GM12878 (cell line): ENCODE measurements around the gene NCBP1. TPM values are rescaled to one million over a fixed set of nuclear protein-coding genes. Genes with fewer than 3 reads are reported as not detected.

Experiments
- ATAC-seq: fragments of 200-7000 bp; cut with Tn5 transposase; 3 replicates; pipeline ENCODE4 v1.9.1; 2020; ENCODE audit warnings: mild to moderate bottlenecking, moderate library complexity
- BruUV-seq: library from RNA; stranded (reverse); fragments of 400-500 nt; replicated peaks from 2 replicates; lab custom pipeline; 2021; lab: Mats Ljungman, UMichigan
- CTCF ChIA-PET: fragments of 300-600 bp; sonication (Branson Sonifier 250); formaldehyde crosslinking; extraction: SDS; loops from one replicate; lab custom pipeline; 2021; ENCODE audit warnings: inconsistent platforms; lab: Yijun Ruan, JAX
- POLR2A ChIA-PET: fragments of 350-600 bp; formaldehyde crosslinking; extraction: SDS; loops from one replicate; lab custom pipeline; 2021; ENCODE audit warnings: inconsistent platforms; lab: Charles Lee
- RAD21 ChIA-PET: fragments of 300-600 bp; sonication (Branson Sonifier 250); formaldehyde crosslinking; loops from one replicate; lab custom pipeline; 2023; ENCODE audit warnings: antibody characterized with exemption; ENCODE audit not compliant: unreplicated experiment; lab: Charles Lee
- SMC1A ChIA-PET: fragments of 300-600 bp; sonication (Branson Sonifier 250); formaldehyde crosslinking; loops from one replicate; lab custom pipeline; 2023; ENCODE audit not compliant: unreplicated experiment, uncharacterized antibody; lab: Charles Lee
- DNase-seq: peaks from one replicate; pipeline ENCODE4 v3.0.0-alpha.2; 2011; ENCODE audit warnings: low read depth, low spot score
- FAIRE-seq: peaks from 3 replicates; lab custom pipeline; 2011; peaks lifted over from hg19 to GRCh38; lab: Jason Lieb, UNC
- H2AFZ ChIP-seq: 2 replicates; pipeline ENCODE4 v1.6.0; 2011; ENCODE audit warnings: low read depth, low read length, control low read depth; ENCODE audit not compliant: control insufficient read depth
- H3K27ac ChIP-seq: 2 replicates; pipeline ENCODE4 v1.5.1; 2011; ENCODE audit warnings: control low read depth; ENCODE audit not compliant: control insufficient read depth, insufficient read depth
- H3K27me3 ChIP-seq, 2 experiments: replicated peaks in 1 of 2; 2 replicates each; pipeline versions ENCODE4 v1.6.0 to v1.6.1; 2011; ENCODE audit warnings: low read length in 1 of 2; ENCODE audit not compliant: control insufficient read depth in 2 of 2, insufficient read depth in 2 of 2
- H3K36me3 ChIP-seq, 2 experiments: 2 replicates each; pipeline ENCODE4 v1.5.1; 2011; ENCODE audit warnings: low read length in 1 of 2; ENCODE audit not compliant: control insufficient read depth in 2 of 2, insufficient read depth in 2 of 2
- H3K4me1 ChIP-seq: 2 replicates; pipeline ENCODE4 v1.6.1; 2011; ENCODE audit warnings: mild to moderate bottlenecking, low read length, moderate library complexity, mixed read lengths; ENCODE audit not compliant: control insufficient read depth, insufficient read depth
- H3K4me2 ChIP-seq: 2 replicates; pipeline ENCODE4 v1.6.0; 2011; ENCODE audit warnings: control low read depth; ENCODE audit not compliant: control insufficient read depth, insufficient read depth
- H3K4me3 ChIP-seq: fragments of 200-600 bp; sonication (generic); 2 replicates; pipeline ENCODE4 v1.5.1; 2016
- H3K79me2 ChIP-seq: 2 replicates; pipeline ENCODE4 v1.6.0; 2011; ENCODE audit warnings: low read length; ENCODE audit not compliant: control insufficient read depth, insufficient read depth
- H3K9ac ChIP-seq: 2 replicates; pipeline ENCODE4 v1.8.0; 2011; ENCODE audit warnings: low read length, control low read depth, mixed read lengths; ENCODE audit not compliant: control insufficient read depth, insufficient read depth
- H3K9me3 ChIP-seq: replicated peaks from 3 replicates; pipeline ENCODE4 v1.5.1; 2011; ENCODE audit warnings: mild to moderate bottlenecking, low read length; ENCODE audit not compliant: control insufficient read depth, insufficient read depth
- H4K20me1 ChIP-seq: 2 replicates; pipeline ENCODE4 v1.6.0; 2011; ENCODE audit not compliant: control insufficient read depth, insufficient read depth
- BACH1 ChIP-seq: fragments of 450-650 bp; IDR thresholded peaks from 2 replicates; pipeline ENCODE4 v1.6.1; 2017; ENCODE audit warnings: mild to moderate bottlenecking, borderline replicate concordance
- DPF2 ChIP-seq: fragments of 450-650 bp; IDR thresholded peaks from 2 replicates; pipeline ENCODE4 v1.6.1; 2017; ENCODE audit warnings: mild to moderate bottlenecking
- ESRRA ChIP-seq: IDR thresholded peaks from 2 replicates; pipeline ENCODE4 v1.6.1; 2012; ENCODE audit warnings: mild to moderate bottlenecking, low read length, improper control_type of control experiment
- GATAD2B ChIP-seq: fragments of 450-650 bp; conservative IDR thresholded peaks from 2 replicates; pipeline ENCODE4 v1.6.1; 2017; ENCODE audit warnings: low read depth, mild to moderate bottlenecking, moderate library complexity
- LARP7 ChIP-seq: fragments of 450-650 bp; IDR thresholded peaks from 2 replicates; pipeline ENCODE4 v1.6.1; 2017; ENCODE audit warnings: mild to moderate bottlenecking
- RB1 ChIP-seq: fragments of 450-650 bp; formaldehyde crosslinking; IDR thresholded peaks from 2 replicates; pipeline ENCODE4 v1.6.1; 2017; ENCODE audit warnings: mild to moderate bottlenecking, borderline replicate concordance
- SMARCA5 ChIP-seq: fragments of 450-650 bp; IDR thresholded peaks from 2 replicates; pipeline ENCODE4 v1.6.1; 2017; ENCODE audit warnings: mild to moderate bottlenecking
- SMC3 ChIP-seq: IDR thresholded peaks from 2 replicates; pipeline ENCODE4 v1.6.1; 2011; ENCODE audit warnings: low read length, improper control_type of control experiment, borderline replicate concordance
- USF1 ChIP-seq: IDR thresholded peaks from 2 replicates; pipeline ENCODE4 v1.6.1; 2011; ENCODE audit warnings: borderline replicate concordance, low read depth, mild to moderate bottlenecking, moderate library complexity, mixed read lengths, low read length; ENCODE audit not compliant: insufficient read depth; ENCODE audit errors: extremely low read length
- WGBS: methylation state at CpG from one replicate; pipeline ENCODE4 v1.1.6; 2016; ENCODE audit warnings: low lambda C conversion rate; ENCODE audit not compliant: insufficient replicate concordance, insufficient coverage; ENCODE audit errors: missing lambda C conversion rate; 5-methylcytosine and 5-hydroxymethylcytosine counted together
- in situ Hi-C: fragments of 300-500 bp; cut with MboI; formaldehyde crosslinking; loops from 9 replicates; pipeline ENCODE4 v1.14.3; 2018; ENCODE audit warnings: mixed read lengths
- intact Hi-C: fragments of 100-400 bp; cut with micrococcal nuclease; formaldehyde crosslinking; loops from one replicate; pipeline ENCODE4 v1.14.2; 2022; ENCODE audit not compliant: unreplicated experiment
- polyA plus RNA-seq, 11 experiments: library from polyadenylated mRNA; depleted of rRNA in 4 of 11; unstranded in 6 of 11; stranded (reverse) in 5 of 11; fragments of >200 nt; fragmentation: Nextera tagmentation in 4 of 11; fragmentation: Illumina TruSeq in 1 of 11; extraction: Ambion mirVana in 4 of 11; extraction: Trizol in 1 of 11; gene quantifications; 1 replicate in 1 of 11; 2 replicates in 10 of 11; pipeline versions ENCODE4 v1.2.1 to v1.2.3, GENCODE V29; 2011 to 2016; ENCODE audit warnings: inconsistent platforms in 2 of 11, missing spikeins in 2 of 11, low read depth in 1 of 11
- total RNA-seq, 4 experiments: library from RNA; depleted of rRNA in 3 of 4; stranded (reverse); fragments of >200 nt in 3 of 4; fragmentation: Illumina TruSeq in 1 of 4; extraction: Trizol in 1 of 4; gene quantifications; 2 replicates each; pipeline versions ENCODE4 v1.2.1 to v1.2.3, GENCODE V29; 2013 to 2021

NCBP1 gene
- total and polyA plus RNA-seq, 10 of the 15 experiments (the other 5 are each of a cell fraction or from before 2014, with no cell fraction given), result 14.7 to 70.9 (median 36.0) TPM

- Histone ChIP-seq H3K4me3 (peak overlapping the region; percentile 96), H3K4me1 (peaks cover 5% of the 10 kb centered on the region; the same call in 1 of the 2 replicates), H3K36me3 (no peaks in the 10 kb centered on the region), H3K27ac (peak overlapping the region; percentile 93), H4K20me1 (no peaks in the 10 kb centered on the region), H3K9me3 (no peaks in the 10 kb centered on the region), H3K27me3 (no peaks in the 10 kb centered on the region), H2AFZ (peak overlapping the region; percentile 71), H3K4me2 (peak overlapping the region; percentile 75), H3K79me2 (peaks cover 80% of the 10 kb centered on the region)
- POLR2A ChIA-PET, result interaction anchor here (0.5 to 2.2 kb wide), 12 partner anchors 9 to 288 kb away, joined by 3 to 22 read pairs (median 6); partner anchors contain the start of genes TMOD1, TRMO and XPA
- no peak for FAIRE-seq
- no TSS peak for BruUV-seq
- CTCF ChIA-PET, result interaction anchor here (0.8 to 3.5 kb wide), 11 partner anchors 12 to 287 kb away, joined by 3 to 29 read pairs (median 4); partner anchors contain the start of gene TMOD1
- WGBS, result 1% methylated on average over 43 of the region's 43 CpGs
- intact Hi-C loops, result no loop called here
- RAD21 ChIA-PET, result interaction anchor here (0.8 to 3.6 kb wide), 13 partner anchors 16 to 777 kb away, joined by 3 to 22 read pairs (median 6); partner anchors contain the start of genes TMOD1 and XPA
- in situ Hi-C loops, result loop anchor here (25.0 kb wide), 1 partner anchor 1222 kb away; the partner anchor contains the start of gene ZNF367
- no peak for DNase-seq
- TF ChIP-seq USF1, result no peak
- 0 out of 2 replicates have a peak, but pooled peaks have one; percentile 22 for TF ChIP-seq DPF2
- TF ChIP-seq BACH1, result 0 out of 2 replicates have a peak, but pooled peaks have one; percentile 70
- no peak for TF ChIP-seq SMC3
- TF ChIP-seq SMARCA5, result peak; percentile 3; the same call in 1 of the 2 replicates
- TF ChIP-seq RB1, result 0 out of 2 replicates have a peak, but pooled peaks have one; percentile 56
- peak; percentile 62; the same call in 1 of the 2 replicates for TF ChIP-seq LARP7
- TF ChIP-seq GATAD2B, result 0 out of 2 replicates have a peak, but pooled peaks have one; percentile 38
- no peak for TF ChIP-seq ESRRA
- TF ChIP-seq, all 136 proteins: peak for 6
- ATAC-seq, result peak; percentile 0
- peak overlapping the region; percentile 87 for H3K9ac ChIP-seq
- SMC1A ChIA-PET, result interaction anchor here (0.7 to 3.1 kb wide), 9 partner anchors 9 to 778 kb away, joined by 3 to 16 read pairs (median 4); no protein-coding TSS in a partner anchor
These were observed 354 bp downstream of the NCBP1 start for GRCh38 chr9:97633859-97634490.
